Gastrocnemius medialis (tissue), 4 donors: Measurements from ENCODE around the gene KCNIP4.

Source experiments
- POLR2A ChIP-seq, 2 donors: fragments of 450-650 bp; IDR thresholded peaks; one replicate each; pipeline ENCODE4 v1.6.1; 2017; ENCODE audit warnings: antibody characterized with exemption in 2 of 2, mild to moderate bottlenecking in 2 of 2, moderate library complexity in 2 of 2
- TF ChIP-seq, protein P1 (sequence below), 5 experiments: fragments of 450-650 bp in 3 of 5; fragments of 200-600 bp in 2 of 5; sonication (generic) in 2 of 5; IDR thresholded peaks in 4 of 5; conservative IDR thresholded peaks in 1 of 5; 1 replicate in 4 of 5; 2 replicates in 1 of 5; pipeline ENCODE4 v1.5.1; 2016 to 2019; ENCODE audit warnings: antibody characterized with exemption in 5 of 5, mild to moderate bottlenecking in 3 of 5, moderate library complexity in 3 of 5

DNA sequence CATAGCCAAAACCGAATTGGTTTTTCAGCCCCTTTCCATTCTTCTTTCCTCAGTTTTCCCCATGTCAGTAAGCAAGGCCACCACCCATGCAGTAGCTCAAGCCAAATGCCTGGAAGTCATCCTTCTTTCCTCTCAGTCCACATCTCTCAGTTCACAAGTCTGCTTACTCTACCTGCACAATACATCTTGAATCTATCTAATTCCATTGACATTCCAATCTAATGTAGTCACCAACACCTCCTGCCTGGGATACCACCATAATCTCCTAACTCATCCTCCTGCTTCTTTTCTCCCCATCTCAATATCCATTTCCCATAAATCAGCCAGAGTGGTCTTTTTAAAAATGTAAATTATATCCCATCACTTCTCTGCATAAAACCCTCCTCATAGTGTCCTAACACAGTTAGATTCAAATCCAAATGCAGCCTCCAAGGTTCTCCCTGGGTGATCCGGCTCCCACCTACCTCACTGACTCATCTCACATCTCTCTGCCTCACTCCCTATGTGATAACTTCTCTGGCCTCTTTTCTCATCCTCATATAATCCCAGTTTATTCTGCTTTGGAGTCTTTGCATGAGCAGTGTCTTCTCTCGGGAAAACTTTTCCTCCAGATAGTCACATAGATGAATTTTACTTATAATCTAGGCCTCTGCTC lies 26.9 kb downstream of the KCNIP4 start:
- TF ChIP-seq POLR2A (IDR thresholded peaks at IDR 0.05): no peak
- TF ChIP-seq, protein P1, sequence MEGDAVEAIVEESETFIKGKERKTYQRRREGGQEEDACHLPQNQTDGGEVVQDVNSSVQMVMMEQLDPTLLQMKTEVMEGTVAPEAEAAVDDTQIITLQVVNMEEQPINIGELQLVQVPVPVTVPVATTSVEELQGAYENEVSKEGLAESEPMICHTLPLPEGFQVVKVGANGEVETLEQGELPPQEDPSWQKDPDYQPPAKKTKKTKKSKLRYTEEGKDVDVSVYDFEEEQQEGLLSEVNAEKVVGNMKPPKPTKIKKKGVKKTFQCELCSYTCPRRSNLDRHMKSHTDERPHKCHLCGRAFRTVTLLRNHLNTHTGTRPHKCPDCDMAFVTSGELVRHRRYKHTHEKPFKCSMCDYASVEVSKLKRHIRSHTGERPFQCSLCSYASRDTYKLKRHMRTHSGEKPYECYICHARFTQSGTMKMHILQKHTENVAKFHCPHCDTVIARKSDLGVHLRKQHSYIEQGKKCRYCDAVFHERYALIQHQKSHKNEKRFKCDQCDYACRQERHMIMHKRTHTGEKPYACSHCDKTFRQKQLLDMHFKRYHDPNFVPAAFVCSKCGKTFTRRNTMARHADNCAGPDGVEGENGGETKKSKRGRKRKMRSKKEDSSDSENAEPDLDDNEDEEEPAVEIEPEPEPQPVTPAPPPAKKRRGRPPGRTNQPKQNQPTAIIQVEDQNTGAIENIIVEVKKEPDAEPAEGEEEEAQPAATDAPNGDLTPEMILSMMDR (IDR thresholded peaks at IDR 0.05 in 4 of 5, conservative IDR thresholded peaks at IDR 0.05 in 1 of 5): no peak
